Measurements from ENCODE around the gene DLG2. TPM values are rescaled to one million over a fixed set of nuclear protein-coding genes. Genes with fewer than 3 reads are reported as not detected.

The DLG2 gene
- total RNA-seq, 4 donors from 2014 or later, result 1.3 to 4.7 (median 2.4) TPM

- ATAC-seq (no peak), DNase-seq (no peak)
- no peak overlapping the region for H3K4me3 ChIP-seq
- TF ChIP-seq CTCF (IDR thresholded peaks at IDR 0.05 in 4 of 5, conservative IDR thresholded peaks at IDR 0.05 in 1 of 5), result no peak
- TF ChIP-seq POLR2A (IDR thresholded peaks at IDR 0.05), result no peak
- in situ Hi-C loops (cut with MboI; ENCODE audit: low sequenced_read_pairs in 4 of 4), result no loop called here
- no peaks in the 10 kb centered on the region for H3K36me3 ChIP-seq
- intact Hi-C loops (cut with DNase I; ENCODE audit: low total_unique reads), result no loop called here
- no peaks in the 10 kb centered on the region for H3K4me1 ChIP-seq
- H3K27ac ChIP-seq, result no peak overlapping the region
- no peaks in the 10 kb centered on the region for H3K9me3 ChIP-seq
- H3K27me3 ChIP-seq, result no peaks in the 10 kb centered on the region
Observed at GRCh38 chr11:84902445-84902844, 724.7 kb downstream of the DLG2 start.

- H3K9me3 ChIP-seq, result no peaks in the 10 kb centered on the region
- TF ChIP-seq POLR2A (IDR thresholded peaks at IDR 0.05) (no peak), CTCF (IDR thresholded peaks at IDR 0.05 in 4 of 5, conservative IDR thresholded peaks at IDR 0.05 in 1 of 5) (no peak)
- no peak overlapping the region for H3K27ac ChIP-seq
Observed at GRCh38 chr11:84901991-84902390, 725.2 kb downstream of the DLG2 start.

GRCh38 chr11:84899740-84900139, 727.4 kb downstream of the DLG2 start:
- Histone ChIP-seq H3K36me3 (no peaks in the 10 kb centered on the region), H3K27ac (no peak overlapping the region), H3K4me3 (no peak overlapping the region), H3K27me3 (no peaks in the 10 kb centered on the region), H3K9me3 (no peaks in the 10 kb centered on the region), H3K4me1 (no peaks in the 10 kb centered on the region)
- TF ChIP-seq POLR2A (IDR thresholded peaks at IDR 0.05), result no peak
- no peak for TF ChIP-seq CTCF (IDR thresholded peaks at IDR 0.05 in 4 of 5, conservative IDR thresholded peaks at IDR 0.05 in 1 of 5)
- DNase-seq (no peak), ATAC-seq (no peak)
- intact Hi-C loops (cut with DNase I; ENCODE audit: low total_unique reads) (no loop called here), in situ Hi-C loops (cut with MboI; ENCODE audit: low sequenced_read_pairs in 4 of 4) (no loop called here)

More at GRCh38 chr11:84901991-84902390, 725.2 kb downstream of the DLG2 start:
- Histone ChIP-seq H3K36me3 (no peaks in the 10 kb centered on the region), H3K4me1 (no peaks in the 10 kb centered on the region), H3K27me3 (no peaks in the 10 kb centered on the region), H3K4me3 (no peak overlapping the region)
- in situ Hi-C loops (cut with MboI; ENCODE audit: low sequenced_read_pairs in 4 of 4), result no loop called here
- no peak for DNase-seq
- ATAC-seq, result no peak
- intact Hi-C loops (cut with DNase I; ENCODE audit: low total_unique reads), result no loop called here

GRCh38 chr11:84899134-84899533, 728.0 kb downstream of the DLG2 start:
- in situ Hi-C loops (cut with MboI; ENCODE audit: low sequenced_read_pairs in 4 of 4), result no loop called here

More at GRCh38 chr11:84899134-84899533, 728.0 kb downstream of the DLG2 start:
- intact Hi-C loops (cut with DNase I; ENCODE audit: low total_unique reads), result no loop called here
- TF ChIP-seq CTCF (IDR thresholded peaks at IDR 0.05 in 4 of 5, conservative IDR thresholded peaks at IDR 0.05 in 1 of 5), result no peak
- TF ChIP-seq POLR2A (IDR thresholded peaks at IDR 0.05), result no peak
- no peak overlapping the region for H3K4me3 ChIP-seq
- H3K27ac ChIP-seq, result no peak overlapping the region
- no peak for DNase-seq
- H3K9me3 ChIP-seq, result no peaks in the 10 kb centered on the region
- ATAC-seq, result no peak
- H3K27me3 ChIP-seq, result no peaks in the 10 kb centered on the region
- H3K4me1 ChIP-seq, result no peaks in the 10 kb centered on the region
- no peaks in the 10 kb centered on the region for H3K36me3 ChIP-seq
